H1 (cell line): ENCODE results near the gene EMC10. TPM values are rescaled to one million over a fixed set of nuclear protein-coding genes. Genes with fewer than 3 reads are reported as not detected.
A peak's percentile ranks its signal among the peaks of the same experiment; 100 is the strongest.

Source experiments
- CEBPB ChIP-seq: IDR thresholded peaks from 2 replicates; pipeline ENCODE4 v1.6.1; 2012; ENCODE audit warnings: low read depth, low read length
- CHD2 ChIP-seq: IDR thresholded peaks from 2 replicates; pipeline ENCODE4 v1.6.1; 2012; ENCODE audit warnings: low read length, improper control_type of control experiment
- CREB1 ChIP-seq: IDR thresholded peaks from 2 replicates; pipeline ENCODE4 v1.6.1; 2012; ENCODE audit warnings: inconsistent platforms
- CTCF ChIP-seq, 3 experiments: IDR thresholded peaks; 1 replicate in 2 of 3; 2 replicates in 1 of 3; pipeline versions ENCODE4 v1.5.1 to v1.6.1; 2011; ENCODE audit warnings: low read length in 3 of 3, mild to moderate bottlenecking in 3 of 3, inconsistent platforms in 2 of 3, low read depth in 1 of 3, moderate library complexity in 1 of 3; ENCODE audit not compliant: insufficient read depth in 1 of 3; ENCODE audit errors: control extremely low read depth in 1 of 3
- EZH2 ChIP-seq: fragments of 200-600 bp; sonication (generic); IDR thresholded peaks from 2 replicates; pipeline ENCODE4 v1.7.1; 2012; ENCODE audit warnings: low read depth, mild to moderate bottlenecking, moderate library complexity, low read length, inconsistent platforms; ENCODE audit not compliant: severe bottlenecking
- HDAC2 ChIP-seq, 2 experiments: fragments of 300-600 bp in 1 of 2; sonication (generic) in 1 of 2; IDR thresholded peaks; 2 replicates each; pipeline ENCODE4 v1.6.1; 2011 to 2012; ENCODE audit warnings: low read depth in 2 of 2, low read length in 2 of 2, mild to moderate bottlenecking in 2 of 2, moderate library complexity in 2 of 2, borderline replicate concordance in 1 of 2, inconsistent platforms in 1 of 2
- HDAC6 ChIP-seq: IDR thresholded peaks from one replicate; pipeline ENCODE4 v1.7.1; 2012; ENCODE audit warnings: low read depth, mild to moderate bottlenecking, inconsistent platforms, low read length, moderate library complexity
- JUND ChIP-seq: IDR thresholded peaks from 2 replicates; pipeline ENCODE4 v1.6.1; 2011; ENCODE audit warnings: mild to moderate bottlenecking, improper control_type of control experiment, low read length
- POLR2AphosphoS5 ChIP-seq: IDR thresholded peaks from 2 replicates; pipeline ENCODE4 v1.6.1; 2011; ENCODE audit warnings: low read depth, low read length
- RFX5 ChIP-seq: IDR thresholded peaks from 2 replicates; pipeline ENCODE4 v1.6.1; 2011; ENCODE audit warnings: low read depth, low read length, improper control_type of control experiment, borderline replicate concordance
- RXRA ChIP-seq: IDR thresholded peaks from 2 replicates; pipeline ENCODE4 v1.6.1; 2011; ENCODE audit warnings: low read depth, mild to moderate bottlenecking, low read length, moderate library complexity; ENCODE audit not compliant: insufficient read depth
- SIRT6 ChIP-seq: IDR thresholded peaks from one replicate; pipeline ENCODE4 v1.7.1; 2012; ENCODE audit warnings: low read length, inconsistent platforms
- SIX5 ChIP-seq: IDR thresholded peaks from 2 replicates; pipeline ENCODE4 v1.6.1; 2011; ENCODE audit warnings: mild to moderate bottlenecking, low read depth, low read length
- SP1 ChIP-seq: IDR thresholded peaks from 2 replicates; pipeline ENCODE4 v1.6.1; 2011; ENCODE audit warnings: low read depth, low read length
- SRF ChIP-seq: IDR thresholded peaks from 2 replicates; pipeline ENCODE4 v1.6.1; 2011; ENCODE audit warnings: mild to moderate bottlenecking, low read depth, low read length, moderate library complexity
- YY1 ChIP-seq: IDR thresholded peaks from 2 replicates; pipeline ENCODE4 v1.6.1; 2011; ENCODE audit warnings: low read depth, mild to moderate bottlenecking, low read length
- polyA plus RNA-seq, 7 experiments: library from polyadenylated mRNA; depleted of rRNA in 3 of 7; stranded (reverse) in 5 of 7; unstranded in 2 of 7; fragments of >200 nt in 5 of 7; fragments of 200-250 nt in 2 of 7; gene quantifications; 1 replicate in 5 of 7; 2 replicates in 1 of 7; 4 replicates in 1 of 7; pipeline versions ENCODE4 v1.2.1 to v1.2.3, GENCODE V29; 2011 to 2013; ENCODE audit warnings: missing spikeins in 2 of 7, mixed read lengths in 2 of 7
- total RNA-seq: library from RNA; stranded (reverse); fragmentation: NEBNext Ultra II Directional; extraction: Animal tissue kit (Norgen Biotek cat#: 25700); gene quantifications from 2 replicates; pipeline ENCODE4 v1.2.1, GENCODE V29; 2021
- TF ChIP-seq, protein P1 (sequence below): IDR thresholded peaks from 2 replicates; pipeline ENCODE4 v1.6.1; 2011; ENCODE audit warnings: low read length, improper control_type of control experiment

Gene EMC10
- total and polyA plus RNA-seq, 2 of the 8 experiments (the other 6 are each of a cell fraction or from before 2014, with no cell fraction given), result 77.6 to 103 TPM

- TF ChIP-seq CREB1 (peak; percentile 57; the same call in 1 of the 2 replicates), SRF (peak; percentile 18; the same call in 1 of the 2 replicates), RXRA (peak; percentile 78; the same call in 1 of the 2 replicates), EZH2 (no peak), YY1 (peak; percentile 87), HDAC2 (IDR thresholded peaks at IDR 0.05; ENCODE audit: borderline replicate concordance in 1 of 2, low read depth in 2 of 2, low read length in 2 of 2) (peak in 1 of 2 experiments; percentile 51; a peak in 1 of 4 replicates), POLR2AphosphoS5 (no peak; the same call in 1 of the 2 replicates), CTCF (IDR thresholded peaks at IDR 0.05; ENCODE audit: control extremely low read depth in 1 of 3, insufficient read depth in 1 of 3, low read depth in 1 of 3, low read length in 3 of 3) (peak; percentile 98 to 100 (median 99)), SP1 (no peak), CHD2 (peak; percentile 66), SIRT6 (no peak), HDAC6 (no peak), CEBPB (no peak), SIX5 (no peak), RFX5 (peak; percentile 42; the same call in 1 of the 2 replicates), JUND (peak; percentile 42; the same call in 1 of the 2 replicates)
- TF ChIP-seq, protein P1, sequence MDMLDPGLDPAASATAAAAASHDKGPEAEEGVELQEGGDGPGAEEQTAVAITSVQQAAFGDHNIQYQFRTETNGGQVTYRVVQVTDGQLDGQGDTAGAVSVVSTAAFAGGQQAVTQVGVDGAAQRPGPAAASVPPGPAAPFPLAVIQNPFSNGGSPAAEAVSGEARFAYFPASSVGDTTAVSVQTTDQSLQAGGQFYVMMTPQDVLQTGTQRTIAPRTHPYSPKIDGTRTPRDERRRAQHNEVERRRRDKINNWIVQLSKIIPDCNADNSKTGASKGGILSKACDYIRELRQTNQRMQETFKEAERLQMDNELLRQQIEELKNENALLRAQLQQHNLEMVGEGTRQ, result no peak
Measured at GRCh38 chr19:50537769-50538230, 61.5 kb downstream of the EMC10 start (continued).
